CD4-positive, alpha-beta T cell treated with Interleukin-17A for 1 hour (primary cell): ENCODE data around the gene FAM135A.
"Not testable (repeated sequence)": the region's sequence is repeated elsewhere in the genome, so short reads cannot be mapped to it uniquely, and the experiment has no call there.

Source experiments
- DNase-seq: peaks from one replicate; pipeline ENCODE4 v3.0.0-alpha.2; 2020

Gene FAM135A

GRCh38 chr6:70396796-70397729 lies 16.2 kb upstream of the FAM135A start:
- no peak for DNase-seq

- no peak for DNase-seq
Measured at GRCh38 chr6:70398783-70399728, 14.3 kb upstream of the FAM135A start.

- DNase-seq: no peak
Measured at GRCh38 chr6:70404658-70405057, 8.7 kb upstream of the FAM135A start.

- DNase-seq: no peak
Measured at GRCh38 chr6:70409216-70409615, 4.1 kb upstream of the FAM135A start.

- no peak for DNase-seq
Measured at GRCh38 chr6:70411542-70412251, 1.6 kb upstream of the FAM135A start.

GRCh38 chr6:70412252-70413113 lies 825 bp upstream of the FAM135A start:
- DNase-seq: no peak

GRCh38 chr6:70413992-70414494 lies 735 bp downstream of the FAM135A start:
- DNase-seq: no peak

GRCh38 chr6:70414813-70415212 lies 1.5 kb downstream of the FAM135A start:
- DNase-seq: no peak

GRCh38 chr6:70415247-70415646 lies 1.9 kb downstream of the FAM135A start:
- DNase-seq: no peak

GRCh38 chr6:70415660-70416059 lies 2.4 kb downstream of the FAM135A start:
- no peak for DNase-seq

GRCh38 chr6:70421509-70421908 lies 8.2 kb downstream of the FAM135A start:
- DNase-seq: no peak

GRCh38 chr6:70423189-70424134 lies 10.2 kb downstream of the FAM135A start:
- DNase-seq: no peak

GRCh38 chr6:70424291-70424690 lies 11.0 kb downstream of the FAM135A start:
- no peak for DNase-seq

GRCh38 chr6:70436320-70436719 lies 23.0 kb downstream of the FAM135A start:
- DNase-seq: no peak

GRCh38 chr6:70445001-70445400 lies 31.7 kb downstream of the FAM135A start:
- DNase-seq: no peak

GRCh38 chr6:70447343-70448070 lies 34.2 kb downstream of the FAM135A start:
- not testable (repeated sequence) for DNase-seq

- not testable (repeated sequence) for DNase-seq
Measured at GRCh38 chr6:70453899-70454298, 40.6 kb downstream of the FAM135A start.

GRCh38 chr6:70456735-70457134 lies 43.4 kb downstream of the FAM135A start:
- no peak for DNase-seq

- DNase-seq: no peak
Measured at GRCh38 chr6:70459235-70459634, 45.9 kb downstream of the FAM135A start.

GRCh38 chr6:70459699-70460098 lies 46.4 kb downstream of the FAM135A start:
- DNase-seq: not testable (repeated sequence)
